ENCODE results near the gene CACNA1I.

DNA sequence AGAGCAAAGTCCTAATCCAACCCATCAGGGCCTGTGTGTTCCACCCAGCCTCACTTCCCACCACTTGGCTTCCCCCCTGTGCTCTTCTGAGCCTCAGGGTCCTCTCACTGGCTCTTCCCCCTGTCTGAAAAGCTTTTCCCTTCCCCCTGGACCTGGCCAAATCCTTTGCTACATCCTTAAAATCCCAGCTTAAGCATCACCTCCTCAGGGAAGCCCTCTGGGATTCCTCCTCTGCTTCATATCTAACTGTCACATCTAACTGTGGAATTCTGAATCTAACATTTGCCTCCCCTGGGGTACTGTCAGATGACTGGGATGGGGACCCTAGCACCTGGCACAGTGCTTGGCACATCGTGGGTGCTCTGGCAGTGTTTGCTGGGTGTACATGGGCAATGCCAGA lies 985 bp downstream of the CACNA1I start:
- TF ChIP-seq, protein P1, sequence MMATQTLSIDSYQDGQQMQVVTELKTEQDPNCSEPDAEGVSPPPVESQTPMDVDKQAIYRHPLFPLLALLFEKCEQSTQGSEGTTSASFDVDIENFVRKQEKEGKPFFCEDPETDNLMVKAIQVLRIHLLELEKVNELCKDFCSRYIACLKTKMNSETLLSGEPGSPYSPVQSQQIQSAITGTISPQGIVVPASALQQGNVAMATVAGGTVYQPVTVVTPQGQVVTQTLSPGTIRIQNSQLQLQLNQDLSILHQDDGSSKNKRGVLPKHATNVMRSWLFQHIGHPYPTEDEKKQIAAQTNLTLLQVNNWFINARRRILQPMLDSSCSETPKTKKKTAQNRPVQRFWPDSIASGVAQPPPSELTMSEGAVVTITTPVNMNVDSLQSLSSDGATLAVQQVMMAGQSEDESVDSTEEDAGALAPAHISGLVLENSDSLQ (IDR thresholded peaks at IDR 0.05), result no peak
- TF ChIP-seq ZNF384 (IDR thresholded peaks at IDR 0.05) (no peak), SP1 (IDR thresholded peaks at IDR 0.05) (no peak), SUZ12 (IDR thresholded peaks at IDR 0.05) (no peak), HDGF (IDR thresholded peaks at IDR 0.05; ENCODE audit: borderline replicate concordance) (no peak), TARDBP (IDR thresholded peaks at IDR 0.05) (no peak), ELF4 (IDR thresholded peaks at IDR 0.05) (no peak), NFRKB (IDR thresholded peaks at IDR 0.05) (no peak), ARNT (IDR thresholded peaks at IDR 0.05) (no peak), FOXA1 (IDR thresholded peaks at IDR 0.05) (no peak)
